Measurements from ENCODE around the gene KLHL15. TPM values are rescaled to one million over a fixed set of nuclear protein-coding genes. Genes with fewer than 3 reads are reported as not detected.
"Not testable (repeated sequence)": the region's sequence is repeated elsewhere in the genome, so short reads cannot be mapped to it uniquely, and the experiment has no call there.

The KLHL15 gene
- total RNA-seq: 10.0 TPM
- long read RNA-seq, partial matches to known transcripts: 1 of 2 reads
- long read RNA-seq, other reads (novel, unspliced or antisense): 1 of 2 reads

- no peak for DNase-seq (ENCODE audit: low spot score)
These were observed at the start of gene KLHL15 for GRCh38 chrX:24027086-24027485. Gene KLHL15 (minus strand): TSS chrX:24027186. CDS start chrX:24006693, 20,493 bp downstream.

GRCh38 chrX:24069877-24070276 is 42.9 kb upstream of the KLHL15 start:
- no peak for DNase-seq (ENCODE audit: low spot score)

GRCh38 chrX:24063488-24063887 is 36.5 kb upstream of the KLHL15 start:
- DNase-seq (ENCODE audit: low spot score): no peak

- DNase-seq (ENCODE audit: low spot score): no peak
These were observed 28.0 kb upstream of the KLHL15 start for GRCh38 chrX:24055043-24055356.

- DNase-seq (ENCODE audit: low spot score): peak; percentile 95
These were observed 27.4 kb upstream of the KLHL15 start, which contains the start of gene EIF2S3 for GRCh38 chrX:24054182-24055042. Gene EIF2S3 (plus strand): TSS chrX:24054956. CDS start chrX:24054969, 13 bp downstream.

- not testable (repeated sequence) for DNase-seq (ENCODE audit: low spot score)
These were observed 23.7 kb upstream of the KLHL15 start for GRCh38 chrX:24050522-24051318.

GRCh38 chrX:24049643-24050042 is 22.7 kb upstream of the KLHL15 start:
- DNase-seq (ENCODE audit: low spot score): peak; percentile 64

- DNase-seq (ENCODE audit: low spot score): not testable (repeated sequence)
These were observed 19.1 kb upstream of the KLHL15 start for GRCh38 chrX:24046060-24046459.

GRCh38 chrX:24037729-24038128 is 10.7 kb upstream of the KLHL15 start:
- no peak for DNase-seq (ENCODE audit: low spot score)

- DNase-seq (ENCODE audit: low spot score): no peak
These were observed 7.5 kb upstream of the KLHL15 start for GRCh38 chrX:24034485-24034884.

- no peak for DNase-seq (ENCODE audit: low spot score)
These were observed 3.6 kb upstream of the KLHL15 start for GRCh38 chrX:24030597-24030996.

- no peak for DNase-seq (ENCODE audit: low spot score)
These were observed 999 bp upstream of the KLHL15 start for GRCh38 chrX:24027985-24028384.

GRCh38 chrX:24026432-24026831 is 554 bp downstream of the KLHL15 start:
- DNase-seq (ENCODE audit: low spot score): no peak

GRCh38 chrX:24025741-24026403 is 1.1 kb downstream of the KLHL15 start:
- DNase-seq (ENCODE audit: low spot score): peak; percentile 85

GRCh38 chrX:24024819-24025740 is 1.9 kb downstream of the KLHL15 start:
- peak; percentile 94 for DNase-seq (ENCODE audit: low spot score)

- no peak for DNase-seq (ENCODE audit: low spot score)
These were observed 2.9 kb downstream of the KLHL15 start for GRCh38 chrX:24023972-24024669.

GRCh38 chrX:24023544-24023943 is 3.4 kb downstream of the KLHL15 start:
- DNase-seq (ENCODE audit: low spot score): no peak

- no peak for DNase-seq (ENCODE audit: low spot score)
These were observed 6.6 kb downstream of the KLHL15 start for GRCh38 chrX:24020306-24020876.

GRCh38 chrX:24019448-24019847 is 7.5 kb downstream of the KLHL15 start:
- DNase-seq (ENCODE audit: low spot score): no peak

All from mesenteric fat pad (tissue), 1 donor.